Right cardiac atrium (tissue), 5 donors: Measurements from ENCODE around the gene RICTOR. TPM values are rescaled to one million over a fixed set of nuclear protein-coding genes. Genes with fewer than 3 reads are reported as not detected.

Experiments
- ATAC-seq, 2 donors: fragments of 200-7000 bp; cut with Tn5 transposase; one replicate each; pipeline versions ENCODE4 v1.8.0 to v1.9.1; 2020; ENCODE audit warnings: moderate library complexity in 2 of 2, mild to moderate bottlenecking in 1 of 2
- DNase-seq, 3 donors: peaks; one replicate each; pipeline ENCODE4 v3.0.0-alpha.2; 2020
- H3K27ac ChIP-seq: one replicate; pipeline ENCODE4 v1.5.1; 2013; ENCODE audit warnings: mild to moderate bottlenecking, low read length, control low read depth, moderate library complexity
- H3K27me3 ChIP-seq: one replicate; pipeline ENCODE4 v1.6.1; 2013; ENCODE audit not compliant: control insufficient read depth, insufficient read depth
- H3K4me1 ChIP-seq: one replicate; pipeline ENCODE4 v1.6.1; 2013; ENCODE audit warnings: low read length; ENCODE audit not compliant: control insufficient read depth, insufficient read depth
- H3K4me3 ChIP-seq: one replicate; pipeline ENCODE4 v1.5.1; 2013; ENCODE audit warnings: low read length, control low read depth
- H3K9me3 ChIP-seq: one replicate; pipeline ENCODE4 v1.6.1; 2013; ENCODE audit warnings: low read length; ENCODE audit not compliant: control insufficient read depth
- WGBS: extraction: QIAGEN DNeasy Blood & Tissue Kit; methylation state at CpG from one replicate; pipeline ENCODE4 v1.1.7; 2013; 5-methylcytosine and 5-hydroxymethylcytosine counted together
- intact Hi-C, 4 donors: fragments of 100-400 bp; cut with DNase I; formaldehyde crosslinking; loops; one replicate each; pipeline versions ENCODE4 v1.11.0 to v1.14.0; 2022 to 2023
- polyA plus RNA-seq: library from polyadenylated mRNA; stranded (reverse); fragments of 200-250 nt; gene quantifications from one replicate; pipeline ENCODE4 v1.2.3, GENCODE V29; 2013
- total RNA-seq, 4 donors: library from RNA; stranded (reverse); fragmentation: NEBNext Ultra II Directional; extraction: Animal tissue kit (Norgen Biotek cat#: 25700); gene quantifications; one replicate each; pipeline ENCODE4 v1.2.1, GENCODE V29; 2021
- donor health status: healthy with polysubstance abuse.
- donor health status: DM: no; HTN: yes; CAD: no.
- donor health status: DM: no; HTN: no; CAD: no.
- donor health status: DM: no; HTN: yes; CAD: no; lungs with severe emphysema.
- donor health status: DM: yes; HTN: yes; CAD: no.

The RICTOR gene
- total and polyA plus RNA-seq, 5 donors: 6.6 to 43.1 (median 28.8) TPM

- DNase-seq (no peak), ATAC-seq (no peak)
- H3K27me3 ChIP-seq: no peaks in the 10 kb centered on the region
- H3K4me1 ChIP-seq: no peaks in the 10 kb centered on the region
- H3K9me3 ChIP-seq: no peaks in the 10 kb centered on the region
- H3K27ac ChIP-seq: no peak overlapping the region
- intact Hi-C loops: no loop called here
- H3K4me3 ChIP-seq: no peak overlapping the region
- 97% methylated on average over 5 of the region's 5 CpGs for WGBS
Measured at GRCh38 chr5:38968665-38969064, 105.5 kb downstream of the RICTOR start.

GRCh38 chr5:38961691-38962090 is 112.5 kb downstream of the RICTOR start:
- H3K4me3 ChIP-seq: no peak overlapping the region
- intact Hi-C loops: no loop called here
- 98% methylated on average over 2 of the region's 2 CpGs for WGBS
- no peak for ATAC-seq
- H3K27me3 ChIP-seq: no peaks in the 10 kb centered on the region
- no peak overlapping the region for H3K27ac ChIP-seq
- DNase-seq: no peak
- no peaks in the 10 kb centered on the region for H3K4me1 ChIP-seq
- H3K9me3 ChIP-seq: no peaks in the 10 kb centered on the region

GRCh38 chr5:38953426-38954012 is 120.7 kb downstream of the RICTOR start:
- WGBS: 93% methylated on average over 4 of the region's 4 CpGs
- DNase-seq (no peak), ATAC-seq (no peak)
- intact Hi-C loops: no loop called here
- Histone ChIP-seq H3K4me1 (no peaks in the 10 kb centered on the region), H3K27ac (no peak overlapping the region), H3K27me3 (no peaks in the 10 kb centered on the region), H3K4me3 (no peak overlapping the region), H3K9me3 (peaks cover 3% of the 10 kb centered on the region)

- H3K27ac ChIP-seq: no peak overlapping the region
Measured at GRCh38 chr5:38948501-38948900, 125.7 kb downstream of the RICTOR start.

GRCh38 chr5:38944282-38944681 is 129.9 kb downstream of the RICTOR start:
- DNase-seq: no peak
- Histone ChIP-seq H3K27me3 (no peaks in the 10 kb centered on the region), H3K27ac (no peak overlapping the region), H3K4me3 (no peak overlapping the region), H3K4me1 (no peaks in the 10 kb centered on the region), H3K9me3 (no peaks in the 10 kb centered on the region)
- 94% methylated on average over 4 of the region's 4 CpGs for WGBS
- ATAC-seq: no peak
- intact Hi-C loops: no loop called here

More at GRCh38 chr5:38948501-38948900, 125.7 kb downstream of the RICTOR start:
- no peaks in the 10 kb centered on the region for H3K27me3 ChIP-seq
- no peak overlapping the region for H3K4me3 ChIP-seq
- DNase-seq (no peak), ATAC-seq (no peak)
- intact Hi-C loops: no loop called here
- no peaks in the 10 kb centered on the region for H3K4me1 ChIP-seq
- peaks cover 3% of the 10 kb centered on the region for H3K9me3 ChIP-seq

- Histone ChIP-seq H3K9me3 (no peaks in the 10 kb centered on the region), H3K4me1 (no peaks in the 10 kb centered on the region), H3K4me3 (no peak overlapping the region), H3K27me3 (no peaks in the 10 kb centered on the region), H3K27ac (no peak overlapping the region)
- DNase-seq (no peak), ATAC-seq (no peak)
- intact Hi-C loops: no loop called here
- WGBS: 97% methylated on average over 2 of the region's 2 CpGs
Measured at GRCh38 chr5:38941912-38942311, 132.3 kb downstream of the RICTOR start.

GRCh38 chr5:38940230-38940858 is 133.9 kb downstream of the RICTOR start:
- ATAC-seq: no peak
- Histone ChIP-seq H3K4me3 (no peak overlapping the region), H3K27ac (no peak overlapping the region), H3K9me3 (peaks cover 2% of the 10 kb centered on the region), H3K27me3 (no peaks in the 10 kb centered on the region), H3K4me1 (no peaks in the 10 kb centered on the region)
- DNase-seq: no peak
- whole genome bisulfite sequencing: 41% methylated on average over 2 of the region's 2 CpGs
- intact Hi-C loops: no loop called here

GRCh38 chr5:38938973-38939372 is 135.2 kb downstream of the RICTOR start:
- ATAC-seq (no peak), DNase-seq (no peak)
- intact Hi-C loops: no loop called here
- H3K27ac ChIP-seq: no peak overlapping the region
- WGBS: 59% methylated on average over 1 of the region's 1 CpG
- no peaks in the 10 kb centered on the region for H3K27me3 ChIP-seq
- H3K9me3 ChIP-seq: peaks cover 4% of the 10 kb centered on the region
- no peaks in the 10 kb centered on the region for H3K4me1 ChIP-seq
- H3K4me3 ChIP-seq: no peak overlapping the region

- WGBS: 81% methylated on average over 1 of the region's 1 CpG
Measured at GRCh38 chr5:38938424-38938823, 135.8 kb downstream of the RICTOR start.

GRCh38 chr5:38936269-38936668 is 137.9 kb downstream of the RICTOR start:
- no peak for DNase-seq
- intact Hi-C loops: no loop called here
- 95% methylated on average over 6 of the region's 6 CpGs for WGBS
- Histone ChIP-seq H3K4me3 (no peak overlapping the region), H3K9me3 (peaks cover 5% of the 10 kb centered on the region), H3K4me1 (no peaks in the 10 kb centered on the region), H3K27me3 (no peaks in the 10 kb centered on the region), H3K27ac (no peak overlapping the region)
- ATAC-seq: no peak

More at GRCh38 chr5:38938424-38938823, 135.8 kb downstream of the RICTOR start:
- H3K4me1 ChIP-seq: no peaks in the 10 kb centered on the region
- peaks cover 4% of the 10 kb centered on the region for H3K9me3 ChIP-seq
- H3K27me3 ChIP-seq: no peaks in the 10 kb centered on the region
- ATAC-seq (no peak), DNase-seq (no peak)
- intact Hi-C loops: no loop called here
- H3K4me3 ChIP-seq: no peak overlapping the region
- H3K27ac ChIP-seq: no peak overlapping the region

GRCh38 chr5:38935437-38935836 is 138.8 kb downstream of the RICTOR start:
- Histone ChIP-seq H3K27me3 (no peaks in the 10 kb centered on the region), H3K9me3 (peaks cover 7% of the 10 kb centered on the region), H3K4me3 (no peak overlapping the region), H3K4me1 (no peaks in the 10 kb centered on the region), H3K27ac (no peak overlapping the region)
- ATAC-seq (no peak), DNase-seq (no peak)
- intact Hi-C loops: no loop called here
- WGBS: 100% methylated on average over 1 of the region's 1 CpG
